SK-N-SH treated with all-trans-retinoic acid at 6 μM for 48 hours (cell line): ENCODE measurements around the gene USH2A.

Experiments used
- ARNTL ChIP-seq: fragments of 450-650 bp; formaldehyde crosslinking; IDR thresholded peaks from 2 replicates; pipeline ENCODE4 v1.5.0; 2020; ENCODE audit warnings: low read depth, mild to moderate bottlenecking, moderate library complexity, borderline replicate concordance
- CREB5 ChIP-seq: fragments of 250-450 bp; sonication (Bioruptor Pico); IDR thresholded peaks from 2 replicates; pipeline ENCODE4 v1.5.1; 2020; ENCODE audit warnings: low read depth, mild to moderate bottlenecking, moderate library complexity
- PATZ1 ChIP-seq: fragments of 250-450 bp; sonication (Bioruptor Pico); IDR thresholded peaks from 2 replicates; pipeline ENCODE4 v1.8.0; 2020; ENCODE audit warnings: mild to moderate bottlenecking, moderate library complexity, borderline replicate concordance
- POU6F1 ChIP-seq: fragments of 250-450 bp; sonication (Bioruptor Pico); IDR thresholded peaks from 2 replicates; pipeline ENCODE4 v1.8.0; 2021; ENCODE audit warnings: low read depth, mild to moderate bottlenecking, moderate library complexity, borderline replicate concordance
- TSHZ2 ChIP-seq: fragments of 250-450 bp; sonication (Bioruptor Pico); IDR thresholded peaks from 2 replicates; pipeline ENCODE4 v1.5.0; 2020; ENCODE audit warnings: mild to moderate bottlenecking, moderate library complexity

- TF ChIP-seq CREB5 (no peak), ARNTL (no peak), PATZ1 (CRISPR knock-in tag) (no peak), POU6F1 (CRISPR knock-in tag) (no peak), TSHZ2 (CRISPR knock-in tag) (no peak)
Observed at GRCh38 chr1:215640429-215641148, 782.7 kb downstream of the USH2A start.
